HEK293 (cell line): Measurements from ENCODE around the gene KCNK6.
A peak's percentile ranks its signal among the peaks of the same experiment; 100 is the strongest.

Experiments
- BCL11B ChIP-seq: fragments of 450-650 bp; formaldehyde crosslinking; IDR thresholded peaks from 2 replicates; pipeline ENCODE4 v1.5.1; 2016; ENCODE audit warnings: low read depth, missing biosample characterization, missing genetic modification characterization
- GLIS1 ChIP-seq: fragments of 450-650 bp; formaldehyde crosslinking; IDR thresholded peaks from 2 replicates; pipeline ENCODE4 v1.5.1; 2016; ENCODE audit warnings: missing biosample characterization, missing genetic modification characterization
- KLF7 ChIP-seq: fragments of 450-650 bp; formaldehyde crosslinking; IDR thresholded peaks from 2 replicates; pipeline ENCODE4 v1.5.1; 2016; ENCODE audit warnings: missing biosample characterization, missing genetic modification characterization, borderline replicate concordance
- PRDM10 ChIP-seq: fragments of 450-650 bp; formaldehyde crosslinking; IDR thresholded peaks from 2 replicates; pipeline ENCODE4 v1.5.1; 2016; ENCODE audit warnings: missing biosample characterization, missing genetic modification characterization
- SP3 ChIP-seq: fragments of 450-650 bp; formaldehyde crosslinking; IDR thresholded peaks from 2 replicates; pipeline ENCODE4 v1.5.1; 2016; ENCODE audit warnings: missing biosample characterization, missing genetic modification characterization
- ZBTB1 ChIP-seq: fragments of 450-650 bp; formaldehyde crosslinking; IDR thresholded peaks from 2 replicates; pipeline ENCODE4 v1.5.1; 2016; ENCODE audit warnings: missing biosample characterization, missing genetic modification characterization
- ZBTB10 ChIP-seq: fragments of 450-650 bp; formaldehyde crosslinking; IDR thresholded peaks from 2 replicates; pipeline ENCODE4 v1.5.1; 2016; ENCODE audit warnings: missing biosample characterization, missing genetic modification characterization
- ZBTB44 ChIP-seq: fragments of 450-650 bp; IDR thresholded peaks from 2 replicates; pipeline ENCODE4 v1.5.1; 2018; ENCODE audit warnings: missing biosample characterization, mild to moderate bottlenecking, missing genetic modification characterization
- ZEB2 ChIP-seq: fragments of 450-650 bp; formaldehyde crosslinking; IDR thresholded peaks from 2 replicates; pipeline ENCODE4 v1.5.1; 2016; ENCODE audit warnings: missing biosample characterization, missing genetic modification characterization
- ZFHX2 ChIP-seq: fragments of 450-650 bp; formaldehyde crosslinking; conservative IDR thresholded peaks from 2 replicates; pipeline ENCODE4 v1.5.1; 2016; ENCODE audit warnings: missing biosample characterization, missing genetic modification characterization
- ZFP3 ChIP-seq: fragments of 450-650 bp; formaldehyde crosslinking; IDR thresholded peaks from 2 replicates; pipeline ENCODE4 v1.5.1; 2016; ENCODE audit warnings: low read depth, missing biosample characterization, missing genetic modification characterization
- ZNF121 ChIP-seq: fragments of 450-650 bp; formaldehyde crosslinking; IDR thresholded peaks from 2 replicates; pipeline ENCODE4 v1.5.1; 2016; ENCODE audit warnings: missing biosample characterization, missing genetic modification characterization
- ZNF18 ChIP-seq: fragments of 450-650 bp; formaldehyde crosslinking; IDR thresholded peaks from 2 replicates; pipeline ENCODE4 v1.5.1; 2016; ENCODE audit warnings: missing biosample characterization, missing genetic modification characterization
- ZNF248 ChIP-seq: fragments of 450-650 bp; formaldehyde crosslinking; IDR thresholded peaks from 2 replicates; pipeline ENCODE4 v1.5.1; 2017; ENCODE audit warnings: missing biosample characterization, missing genetic modification characterization
- ZNF311 ChIP-seq: fragments of 450-650 bp; formaldehyde crosslinking; IDR thresholded peaks from 2 replicates; pipeline ENCODE4 v1.5.1; 2017; ENCODE audit warnings: missing biosample characterization, missing genetic modification characterization, borderline replicate concordance
- ZNF324 ChIP-seq: fragments of 450-650 bp; formaldehyde crosslinking; IDR thresholded peaks from 2 replicates; pipeline ENCODE4 v1.5.1; 2016; ENCODE audit warnings: missing biosample characterization, missing genetic modification characterization
- ZNF335 ChIP-seq: fragments of 450-650 bp; formaldehyde crosslinking; conservative IDR thresholded peaks from 2 replicates; pipeline ENCODE4 v1.5.1; 2016; ENCODE audit warnings: missing biosample characterization, missing genetic modification characterization
- ZNF37A ChIP-seq: fragments of 450-650 bp; IDR thresholded peaks from 2 replicates; pipeline ENCODE4 v1.5.1; 2018; ENCODE audit warnings: missing biosample characterization, missing genetic modification characterization
- ZNF391 ChIP-seq: fragments of 450-650 bp; formaldehyde crosslinking; IDR thresholded peaks from 2 replicates; pipeline ENCODE4 v1.5.1; 2016; ENCODE audit warnings: low read depth, missing biosample characterization, missing genetic modification characterization, borderline replicate concordance
- ZNF521 ChIP-seq: fragments of 450-650 bp; formaldehyde crosslinking; IDR thresholded peaks from 2 replicates; pipeline ENCODE4 v1.5.1; 2017; ENCODE audit warnings: missing biosample characterization, mild to moderate bottlenecking, missing genetic modification characterization
- ZNF561 ChIP-seq: fragments of 450-650 bp; IDR thresholded peaks from 2 replicates; pipeline ENCODE4 v1.5.1; 2018; ENCODE audit warnings: missing biosample characterization, missing genetic modification characterization, borderline replicate concordance
- ZNF580 ChIP-seq: fragments of 450-650 bp; formaldehyde crosslinking; IDR thresholded peaks from 2 replicates; pipeline ENCODE4 v1.5.1; 2016; ENCODE audit warnings: missing biosample characterization, missing genetic modification characterization
- ZNF600 ChIP-seq: fragments of 450-650 bp; formaldehyde crosslinking; IDR thresholded peaks from 2 replicates; pipeline ENCODE4 v1.5.1; 2016; ENCODE audit warnings: missing biosample characterization, missing genetic modification characterization
- ZNF623 ChIP-seq: fragments of 450-650 bp; formaldehyde crosslinking; IDR thresholded peaks from 2 replicates; pipeline ENCODE4 v1.5.1; 2016; ENCODE audit warnings: missing biosample characterization, missing genetic modification characterization
- ZNF670 ChIP-seq: fragments of 450-650 bp; formaldehyde crosslinking; IDR thresholded peaks from 2 replicates; pipeline ENCODE4 v1.5.1; 2016; ENCODE audit warnings: missing biosample characterization, missing genetic modification characterization, low read depth
- ZNF701 ChIP-seq: fragments of 450-650 bp; formaldehyde crosslinking; IDR thresholded peaks from 2 replicates; pipeline ENCODE4 v1.5.1; 2016; ENCODE audit warnings: missing biosample characterization, missing genetic modification characterization
- ZNF707 ChIP-seq: fragments of 450-650 bp; formaldehyde crosslinking; IDR thresholded peaks from 2 replicates; pipeline ENCODE4 v1.5.1; 2016; ENCODE audit warnings: missing biosample characterization, missing genetic modification characterization
- ZNF791 ChIP-seq: fragments of 450-650 bp; formaldehyde crosslinking; IDR thresholded peaks from 2 replicates; pipeline ENCODE4 v1.5.1; 2016; ENCODE audit warnings: missing biosample characterization, missing genetic modification characterization
- ZSCAN16 ChIP-seq: fragments of 450-650 bp; formaldehyde crosslinking; IDR thresholded peaks from 2 replicates; pipeline ENCODE4 v1.5.1; 2016; ENCODE audit warnings: missing biosample characterization, missing genetic modification characterization
- ZSCAN4 ChIP-seq: fragments of 450-650 bp; formaldehyde crosslinking; IDR thresholded peaks from 2 replicates; pipeline ENCODE4 v1.5.1; 2017; ENCODE audit warnings: missing biosample characterization, missing genetic modification characterization
- ZXDB ChIP-seq: fragments of 450-650 bp; formaldehyde crosslinking; IDR thresholded peaks from 2 replicates; pipeline ENCODE4 v1.5.1; 2016; ENCODE audit warnings: missing biosample characterization, missing genetic modification characterization

Gene KCNK6

GRCh38 chr19:38375098-38375493, 55.5 kb downstream of the KCNK6 start (continued):
- no peak for TF ChIP-seq ZFP3
- TF ChIP-seq ZSCAN16 (tag by site-specific recombination) = no peak
- 0 out of 2 replicates have a peak, but pooled peaks have one; percentile 61 for TF ChIP-seq ZFHX2 (tag by site-specific recombination)
- no peak for TF ChIP-seq ZNF521 (tag by site-specific recombination)
- peak; percentile 8 for TF ChIP-seq ZNF335 (tag by site-specific recombination)
- TF ChIP-seq ZNF248 = 0 out of 2 replicates have a peak, but pooled peaks have one; percentile 69
- no peak; the same call in 1 of the 2 replicates for TF ChIP-seq ZNF791 (tag by site-specific recombination)
- TF ChIP-seq ZNF701 (tag by site-specific recombination) = 0 out of 2 replicates have a peak, but pooled peaks have one; percentile 17
- no peak for TF ChIP-seq ZNF600 (tag by site-specific recombination)
- no peak for TF ChIP-seq BCL11B (tag by site-specific recombination)
- TF ChIP-seq ZNF561 (tag by site-specific recombination) = no peak
- TF ChIP-seq ZNF707 (tag by site-specific recombination) = no peak
- peak; percentile 47; the same call in 1 of the 2 replicates for TF ChIP-seq ZNF391 (tag by site-specific recombination)
- 0 out of 2 replicates have a peak, but pooled peaks have one; percentile 6 for TF ChIP-seq ZNF18 (tag by site-specific recombination)
- 0 out of 2 replicates have a peak, but pooled peaks have one; percentile 36 for TF ChIP-seq ZBTB10 (tag by site-specific recombination)
- TF ChIP-seq ZNF670 = no peak
- TF ChIP-seq ZNF324 (tag by site-specific recombination) = no peak; the same call in none of the 2 replicates
- no peak for TF ChIP-seq SP3 (tag by site-specific recombination)
- TF ChIP-seq ZEB2 (tag by site-specific recombination) = no peak
- TF ChIP-seq ZSCAN4 (tag by site-specific recombination) = no peak
- TF ChIP-seq GLIS1 (tag by site-specific recombination) = peak; percentile 97
- TF ChIP-seq ZNF580 (tag by site-specific recombination) = no peak
- TF ChIP-seq ZNF121 (tag by site-specific recombination) = peak; percentile 9
- 0 out of 2 replicates have a peak, but pooled peaks have one; percentile 1 for TF ChIP-seq ZNF623 (tag by site-specific recombination)
- no peak for TF ChIP-seq ZNF311 (tag by site-specific recombination)
- no peak for TF ChIP-seq ZBTB1 (tag by site-specific recombination)
- TF ChIP-seq ZXDB (tag by site-specific recombination) = no peak
- TF ChIP-seq PRDM10 (tag by site-specific recombination) = peak; percentile 97
- TF ChIP-seq ZNF37A = no peak
- TF ChIP-seq ZBTB44 (tag by site-specific recombination) = no peak
- peak; percentile 10; the same call in 1 of the 2 replicates for TF ChIP-seq KLF7
